Activated CD4-positive, alpha-beta T cell treated with anti-CD3 and anti-CD28 coated beads, Interleukin-2, amount 50 U/mL, for 4 hours (primary cell): ENCODE data around the gene RHBDF2.

Source experiments
- DNase-seq, 2 experiments: peaks; one replicate each; pipeline ENCODE4 v3.0.0-alpha.2; 2020

RHBDF2 gene

DNA sequence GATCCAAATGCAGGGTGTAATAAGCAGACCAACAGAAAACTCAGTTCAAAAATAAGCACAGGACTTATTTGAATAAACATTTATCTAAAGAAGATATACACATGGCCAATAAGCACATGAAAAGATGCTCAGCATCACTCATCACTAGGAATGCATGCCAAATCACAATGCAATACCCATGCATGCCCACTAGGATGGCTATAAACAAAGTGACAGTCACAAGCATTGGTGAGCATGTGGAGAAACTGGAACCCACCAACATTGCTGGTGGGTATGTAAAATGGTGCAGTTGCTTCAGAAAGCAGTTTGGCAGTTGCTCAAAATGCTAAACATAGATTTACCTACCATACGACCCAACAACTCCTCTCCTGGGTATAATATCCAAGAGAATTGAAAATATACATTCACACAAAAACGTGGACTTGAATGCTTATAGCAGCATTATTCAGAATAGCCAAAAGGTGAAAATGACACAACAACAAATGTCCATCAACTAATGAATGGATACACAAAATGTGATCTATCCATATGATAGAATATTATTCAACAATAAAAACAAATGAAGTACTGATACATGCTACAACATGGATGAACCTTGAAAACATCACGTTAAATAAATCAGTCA, 68.4 kb downstream of the RHBDF2 start:
- DNase-seq, result no peak

DNA sequence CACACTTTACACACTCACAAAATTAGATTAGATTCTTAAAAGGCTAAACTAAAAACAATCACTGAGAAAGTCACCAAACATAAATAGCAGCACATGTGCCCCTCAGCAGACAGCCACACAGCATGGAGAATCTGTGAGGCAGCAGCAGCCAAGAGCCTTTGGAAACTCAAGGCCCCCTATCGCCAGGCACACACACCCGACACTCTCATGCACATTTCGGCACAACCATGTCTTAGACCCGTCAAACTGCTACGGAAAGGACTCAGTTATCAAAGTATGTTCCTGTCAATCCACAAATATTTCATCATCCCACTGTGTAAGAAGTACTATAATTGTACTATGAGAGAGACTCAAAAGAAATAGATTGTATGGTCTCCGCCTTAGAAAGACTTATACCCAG, 69.2 kb downstream of the RHBDF2 start:
- no peak for DNase-seq

DNA sequence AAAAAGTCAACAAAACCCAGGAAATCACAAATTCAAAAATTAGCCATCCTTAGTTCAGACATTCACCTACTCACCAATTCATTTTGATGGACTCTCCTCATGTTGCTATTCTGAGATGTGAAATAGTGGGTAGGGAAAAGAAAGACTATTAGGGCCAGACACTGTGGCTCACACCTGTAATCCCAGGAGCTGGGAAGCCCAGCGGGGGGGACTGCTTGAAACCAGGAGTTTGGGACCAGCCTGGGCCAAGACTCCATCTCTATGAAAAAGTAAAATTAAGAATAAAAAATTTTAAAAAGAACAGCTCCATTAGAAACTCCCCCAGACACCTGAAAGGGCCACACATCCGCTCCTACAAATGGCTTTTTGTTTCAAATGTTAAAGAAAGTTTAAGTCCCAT, 69.7 kb downstream of the RHBDF2 start:
- no peak for DNase-seq

DNA sequence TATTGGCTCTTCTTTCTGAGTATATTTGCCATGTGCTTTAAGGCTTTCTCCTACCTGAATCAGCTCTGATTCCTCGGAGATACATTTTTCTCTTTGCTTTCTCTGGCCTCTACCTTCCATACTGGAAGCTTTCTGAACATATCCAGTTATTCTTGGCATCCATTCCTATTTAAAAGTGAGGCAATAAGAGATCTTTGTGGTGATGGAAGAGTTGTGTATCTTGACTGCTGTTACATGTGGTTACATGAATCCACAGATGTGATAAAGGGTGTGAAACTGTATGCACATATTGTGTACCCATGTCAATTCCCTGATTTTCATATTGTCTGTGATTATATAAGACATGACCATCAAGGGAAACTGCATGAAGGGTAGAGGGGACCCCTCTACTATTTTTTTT, 72.7 kb downstream of the RHBDF2 start:
- no peak for DNase-seq

DNA sequence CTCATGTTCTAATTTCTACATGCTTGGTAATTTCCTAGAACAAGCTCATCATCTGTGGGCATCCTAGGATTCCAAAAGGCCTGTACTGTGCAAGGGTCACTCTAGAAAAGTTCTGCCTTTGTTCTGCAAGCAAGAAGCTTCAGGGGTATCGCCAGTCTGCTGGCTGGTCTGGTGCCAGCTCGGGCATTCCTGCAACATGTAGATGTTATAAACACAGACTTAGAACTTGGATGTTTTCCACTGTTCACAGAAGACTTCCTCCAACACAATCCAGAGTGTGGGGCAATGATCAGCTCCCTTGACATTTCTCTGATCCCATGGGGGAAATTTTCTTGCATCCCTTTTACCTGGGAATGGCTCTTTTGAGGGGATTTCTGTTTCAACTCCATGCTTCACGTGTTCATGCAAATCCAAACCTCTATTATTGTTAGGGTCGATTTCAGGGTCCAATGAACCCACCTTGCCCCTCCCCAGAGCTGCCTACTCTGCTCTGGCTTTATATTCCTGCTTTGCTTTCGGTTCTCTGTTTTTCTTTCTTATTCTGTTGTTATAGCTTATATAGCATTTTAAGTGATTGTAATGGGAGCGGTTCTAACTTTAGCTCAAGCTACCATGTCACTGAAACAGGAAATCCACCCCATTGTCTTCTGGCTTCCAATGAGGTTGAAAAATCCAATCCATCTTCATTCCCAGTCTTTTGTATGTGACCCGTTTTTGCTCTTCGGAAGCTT, 73.6 kb downstream of the RHBDF2 start:
- DNase-seq, result no peak

DNA sequence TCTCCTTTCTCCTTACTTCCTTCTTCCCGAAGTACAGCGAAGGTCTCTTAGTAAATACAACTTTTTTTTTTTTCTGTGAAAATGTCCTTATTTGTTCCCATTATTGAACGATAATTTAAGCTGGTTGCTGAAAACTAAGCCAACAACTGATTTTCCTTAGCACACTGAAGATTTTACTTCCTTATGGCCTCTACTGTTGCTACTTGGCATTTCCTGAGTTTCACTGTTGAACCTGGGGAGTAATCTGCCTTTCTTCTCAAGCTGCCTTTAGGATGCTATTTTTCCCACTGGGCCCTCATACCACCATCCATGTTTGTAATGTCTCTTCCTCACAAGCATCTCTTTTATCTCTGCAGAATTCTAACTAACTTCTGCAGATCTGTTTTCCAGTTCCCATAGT, 74.4 kb downstream of the RHBDF2 start:
- no peak for DNase-seq

DNA sequence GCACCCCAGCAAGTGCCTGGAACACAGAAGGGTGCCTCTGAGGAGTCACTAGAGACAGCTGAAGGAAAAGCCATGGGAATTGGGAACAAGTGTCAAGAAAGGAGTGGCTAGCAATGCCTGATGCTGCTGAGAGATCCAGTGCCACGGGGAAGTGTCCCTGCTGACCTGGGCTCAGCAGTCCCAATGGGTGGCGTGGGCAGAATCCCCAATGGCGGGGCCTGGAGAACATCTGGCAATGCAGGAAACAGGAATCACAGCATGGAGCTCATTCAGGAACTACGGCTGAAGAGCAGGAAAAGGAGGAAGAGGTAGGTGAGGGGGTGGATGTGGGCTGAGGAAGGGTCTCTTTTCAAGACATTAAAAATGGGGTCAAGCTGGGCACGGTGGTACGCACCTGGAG, 78.4 kb downstream of the RHBDF2 start:
- DNase-seq, result no peak

DNA sequence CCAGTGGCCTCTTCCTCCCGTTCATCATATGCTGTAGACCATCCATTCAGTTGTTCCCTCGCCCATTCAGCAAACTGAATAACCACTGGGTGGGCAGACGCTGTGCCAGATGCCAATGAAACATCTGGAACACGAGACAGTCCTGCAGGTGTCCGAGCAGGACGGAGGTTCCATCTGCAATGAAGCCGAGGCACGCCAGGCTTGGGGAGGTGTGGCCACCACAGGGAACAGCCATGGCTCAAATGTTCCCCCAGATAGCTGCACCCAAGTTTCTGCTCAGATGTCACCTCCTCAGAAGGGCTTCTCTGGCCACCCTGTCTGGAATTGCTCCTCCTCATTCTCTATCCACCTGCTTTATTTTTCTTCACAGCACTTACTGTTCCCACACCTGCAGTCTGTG, 78.8 kb downstream of the RHBDF2 start:
- DNase-seq, result no peak

DNA sequence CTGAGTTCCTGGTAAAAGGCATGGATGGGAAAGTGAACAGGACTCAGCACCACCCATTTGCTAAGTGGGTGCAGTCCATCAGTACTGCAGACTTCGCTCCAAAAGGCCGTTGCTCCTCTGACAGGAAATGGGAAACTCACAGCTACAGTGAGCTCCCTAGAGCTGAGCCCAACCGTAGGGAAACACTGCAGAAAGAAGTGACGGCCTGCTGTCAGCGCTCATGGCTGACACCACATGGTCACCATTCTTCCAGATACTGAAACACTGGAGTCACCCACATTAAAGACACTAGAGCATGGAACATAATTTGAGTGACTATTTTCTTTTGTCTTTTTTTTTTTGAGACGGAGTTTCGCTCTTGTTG, 80.2 kb downstream of the RHBDF2 start:
- no peak for DNase-seq
